Endodermal cell (in vitro differentiated cells): ENCODE data around the gene AMPD1. TPM values are rescaled to one million over a fixed set of nuclear protein-coding genes. Genes with fewer than 3 reads are reported as not detected.

Experiments used
- DNase-seq: peaks from one replicate; pipeline ENCODE4 v3.0.0-alpha.2; 2017
- H3K27ac ChIP-seq: 2 replicates; pipeline ENCODE4 v1.5.1; 2013; ENCODE audit warnings: mild to moderate bottlenecking, low read depth, low read length, moderate library complexity
- H3K27me3 ChIP-seq: 2 replicates; pipeline ENCODE4 v1.6.1; 2013; ENCODE audit warnings: mild to moderate bottlenecking, low read length, moderate library complexity; ENCODE audit not compliant: insufficient read depth, control insufficient read depth, poor library complexity, severe bottlenecking
- H3K36me3 ChIP-seq: 2 replicates; pipeline ENCODE4 v1.7.0; 2013; ENCODE audit warnings: mild to moderate bottlenecking, low read length, moderate library complexity; ENCODE audit not compliant: control insufficient read depth, insufficient read depth
- H3K4me1 ChIP-seq: one replicate; pipeline ENCODE4 v1.7.0; 2013; ENCODE audit warnings: low read length; ENCODE audit not compliant: control insufficient read depth, insufficient read depth
- H3K4me3 ChIP-seq: 2 replicates; pipeline ENCODE4 v1.5.1; 2013; ENCODE audit warnings: mild to moderate bottlenecking, low read length, moderate library complexity
- H3K9ac ChIP-seq: 2 replicates; pipeline ENCODE4 v1.6.1; 2013; ENCODE audit warnings: mild to moderate bottlenecking, low read length, moderate library complexity; ENCODE audit not compliant: poor library complexity, severe bottlenecking; ENCODE audit errors: extremely low read depth
- H3K9me3 ChIP-seq: 2 replicates; pipeline ENCODE4 v1.6.1; 2013; ENCODE audit warnings: mild to moderate bottlenecking, low read length, moderate library complexity; ENCODE audit not compliant: control insufficient read depth
- H3K27ac Mint-ChIP-seq: 2 replicates; pipeline ENCODE4 v1.8.0; 2020; ENCODE audit warnings: mixed read lengths
- H3K27me3 Mint-ChIP-seq: 2 replicates; pipeline ENCODE4 v1.8.0; 2021; ENCODE audit warnings: mild to moderate bottlenecking, mixed read lengths; ENCODE audit not compliant: insufficient read depth
- H3K36me3 Mint-ChIP-seq: 2 replicates; pipeline ENCODE4 v1.8.0; 2020; ENCODE audit warnings: low read depth, mixed read lengths
- H3K4me1 Mint-ChIP-seq: 2 replicates; pipeline ENCODE4 v1.8.0; 2020; ENCODE audit warnings: mixed read lengths
- H3K4me3 Mint-ChIP-seq: 2 replicates; pipeline ENCODE4 v1.8.0; 2020; ENCODE audit warnings: mild to moderate bottlenecking, moderate library complexity, mixed read lengths
- H3K9me3 Mint-ChIP-seq: 2 replicates; pipeline ENCODE4 v1.8.0; 2020; ENCODE audit warnings: mild to moderate bottlenecking, mixed read lengths
- CTCF ChIP-seq: fragments of 200-600 bp; sonication (generic); conservative IDR thresholded peaks from 2 replicates; pipeline ENCODE4 v1.5.0; 2021; ENCODE audit warnings: antibody characterized with exemption, mild to moderate bottlenecking
- WGBS, 2 experiments: methylation state at CpG; one replicate each; pipeline versions ENCODE4 v1.1.5 to v1.1.7; 2013; ENCODE audit warnings: missing lambda C conversion rate in 2 of 2, mixed read lengths in 1 of 2; ENCODE audit not compliant: insufficient coverage in 1 of 2, insufficient read length in 1 of 2; 5-methylcytosine and 5-hydroxymethylcytosine counted together
- total RNA-seq, 2 donors: library from RNA; stranded (reverse); fragmentation: NEBNext Ultra II Directional in 1 of 2; extraction: Animal tissue kit (Norgen Biotek cat#: 25700) in 1 of 2; gene quantifications; 2 replicates in 1 of 2; 3 replicates in 1 of 2; pipeline ENCODE4 v1.2.1, GENCODE V29; 2021

The AMPD1 gene
- total RNA-seq, 2 donors from 2014 or later = not detected

GRCh38 chr1:114728553-114728952, 33.2 kb upstream of the AMPD1 start:
- no peaks in the 10 kb centered on the region for H3K27me3 ChIP-seq
- peaks cover 4% of the 10 kb centered on the region for H3K4me1 Mint-ChIP-seq
- H3K9me3 Mint-ChIP-seq = no peaks in the 10 kb centered on the region
- H3K4me3 ChIP-seq = no peak overlapping the region
- peaks cover 98% of the 10 kb centered on the region for H3K36me3 ChIP-seq
- no peak overlapping the region for H3K9ac ChIP-seq
- no peak overlapping the region for H3K4me3 Mint-ChIP-seq
- no peaks in the 10 kb centered on the region for H3K9me3 ChIP-seq
- H3K27ac ChIP-seq = no peak overlapping the region
- no peak overlapping the region for H3K27ac Mint-ChIP-seq
- no peak for TF ChIP-seq CTCF
- no peaks in the 10 kb centered on the region for H3K4me1 ChIP-seq
- WGBS, 2 experiments = 95 to 100% methylated on average over 2 of the region's 2 CpGs
- no peaks in the 10 kb centered on the region for H3K27me3 Mint-ChIP-seq
- DNase-seq = no peak
- peaks cover 89% of the 10 kb centered on the region for H3K36me3 Mint-ChIP-seq

GRCh38 chr1:114725230-114725629, 29.9 kb upstream of the AMPD1 start:
- Histone ChIP-seq H3K9me3 (no peaks in the 10 kb centered on the region), H3K4me1 (no peaks in the 10 kb centered on the region), H3K27me3 (no peaks in the 10 kb centered on the region), H3K4me3 (no peak overlapping the region), H3K27ac (no peak overlapping the region), H3K36me3 (peaks cover 100% of the 10 kb centered on the region), H3K9ac (no peak overlapping the region)
- Mint-ChIP-seq H3K27ac (no peak overlapping the region), H3K9me3 (no peaks in the 10 kb centered on the region), H3K4me1 (peaks cover 4% of the 10 kb centered on the region), H3K4me3 (no peak overlapping the region), H3K36me3 (peaks cover 87% of the 10 kb centered on the region), H3K27me3 (no peaks in the 10 kb centered on the region)
- DNase-seq = no peak
- no peak for TF ChIP-seq CTCF
- 97% methylated on average over 1 of the region's 1 CpG; no CpG with 5 or more reads in 1 of the 2 experiments for WGBS, 2 experiments

- Histone ChIP-seq H3K9ac (no peak overlapping the region), H3K4me3 (no peak overlapping the region), H3K4me1 (no peaks in the 10 kb centered on the region), H3K27me3 (no peaks in the 10 kb centered on the region), H3K9me3 (no peaks in the 10 kb centered on the region), H3K27ac (no peak overlapping the region), H3K36me3 (peaks cover 100% of the 10 kb centered on the region)
- Mint-ChIP-seq H3K36me3 (peaks cover 88% of the 10 kb centered on the region), H3K9me3 (no peaks in the 10 kb centered on the region), H3K27me3 (no peaks in the 10 kb centered on the region), H3K4me1 (peaks cover 4% of the 10 kb centered on the region), H3K4me3 (no peak overlapping the region), H3K27ac (no peak overlapping the region)
- 96% methylated on average over 1 of the region's 1 CpG; no CpG with 5 or more reads in 1 of the 2 experiments for WGBS, 2 experiments
- DNase-seq = no peak
- TF ChIP-seq CTCF = no peak
Measured at GRCh38 chr1:114723915-114724314, 28.6 kb upstream of the AMPD1 start.
